MCF 10A (cell line): ENCODE data around the gene SLC1A6. TPM values are rescaled to one million over a fixed set of nuclear protein-coding genes. Genes with fewer than 3 reads are reported as not detected.

Experiments used
- BruUV-seq: library from RNA; stranded (reverse); fragments of 400-500 nt; replicated peaks from 2 replicates; lab custom pipeline; 2021; lab: Mats Ljungman, UMichigan
- CTCF ChIA-PET: fragments of 300-600 bp; sonication (Branson Sonifier 250); formaldehyde crosslinking; extraction: SDS; loops from one replicate; lab custom pipeline; 2021; ENCODE audit warnings: antibody characterized with exemption, inconsistent platforms; lab: Yijun Ruan, JAX
- POLR2A ChIA-PET: fragments of 300-600, 350-650 bp; sonication (Branson Sonifier 250); formaldehyde crosslinking; extraction: SDS; loops from one replicate; lab custom pipeline; 2020; ENCODE audit warnings: antibody characterized with exemption, inconsistent platforms; lab: Yijun Ruan, JAX
- DNase-seq: peaks from one replicate; pipeline ENCODE4 v3.0.0-alpha.2; 2018; ENCODE audit not compliant: unreplicated experiment
- H3K27ac Mint-ChIP-seq: one replicate; pipeline ENCODE4 v1.8.0; 2022; ENCODE audit warnings: mild to moderate bottlenecking, low read depth, mixed read lengths; ENCODE audit not compliant: unreplicated experiment
- H3K27me3 Mint-ChIP-seq: one replicate; pipeline ENCODE4 v1.8.0; 2022; ENCODE audit warnings: mixed read lengths; ENCODE audit not compliant: insufficient read depth, unreplicated experiment
- H3K36me3 Mint-ChIP-seq: one replicate; pipeline ENCODE4 v1.8.0; 2022; ENCODE audit warnings: mild to moderate bottlenecking, moderate library complexity, mixed read lengths; ENCODE audit not compliant: insufficient read depth, unreplicated experiment
- H3K4me1 Mint-ChIP-seq: one replicate; pipeline ENCODE4 v1.8.0; 2022; ENCODE audit warnings: mixed read lengths; ENCODE audit not compliant: insufficient read depth, unreplicated experiment
- H3K4me3 Mint-ChIP-seq: one replicate; pipeline ENCODE4 v1.8.0; 2022; ENCODE audit warnings: mild to moderate bottlenecking, moderate library complexity, mixed read lengths; ENCODE audit not compliant: unreplicated experiment
- H3K9me3 Mint-ChIP-seq: one replicate; pipeline ENCODE4 v1.8.0; 2022; ENCODE audit warnings: mixed read lengths; ENCODE audit not compliant: unreplicated experiment
- CTCF ChIP-seq: fragments of 200-600 bp; IDR thresholded peaks from one replicate; pipeline ENCODE4 v1.8.0; 2022; ENCODE audit warnings: antibody characterized with exemption, mild to moderate bottlenecking; ENCODE audit not compliant: unreplicated experiment
- intact Hi-C: fragments of 100-400 bp; cut with micrococcal nuclease; formaldehyde crosslinking; loops from 2 replicates; pipeline ENCODE4 v1.14.1; 2022
- total RNA-seq: library from RNA; stranded (reverse); gene quantifications from 2 replicates; pipeline ENCODE4 v1.2.3, GENCODE V29; 2022

Gene SLC1A6
- total RNA-seq, 1 experiment from 2014 or later = not detected

- H3K4me1 Mint-ChIP-seq = no peaks in the 10 kb centered on the region
- CTCF ChIA-PET = no interaction called here
- DNase-seq = no peak
- POLR2A ChIA-PET = interaction anchor here (0.6 kb wide), 1 partner anchor 27 kb away, joined by 3 read pairs; no protein-coding TSS in a partner anchor
- intact Hi-C loops = no loop called here
- peaks cover 26% of the 10 kb centered on the region for H3K9me3 Mint-ChIP-seq
- H3K27ac Mint-ChIP-seq = no peak overlapping the region
- TF ChIP-seq CTCF = no peak
- no TSS peak for BruUV-seq
- H3K27me3 Mint-ChIP-seq = no peaks in the 10 kb centered on the region
- H3K4me3 Mint-ChIP-seq = no peak overlapping the region
- no peaks in the 10 kb centered on the region for H3K36me3 Mint-ChIP-seq
Measured at GRCh38 chr19:14959263-14959662, 20.4 kb downstream of the SLC1A6 start.

DNA sequence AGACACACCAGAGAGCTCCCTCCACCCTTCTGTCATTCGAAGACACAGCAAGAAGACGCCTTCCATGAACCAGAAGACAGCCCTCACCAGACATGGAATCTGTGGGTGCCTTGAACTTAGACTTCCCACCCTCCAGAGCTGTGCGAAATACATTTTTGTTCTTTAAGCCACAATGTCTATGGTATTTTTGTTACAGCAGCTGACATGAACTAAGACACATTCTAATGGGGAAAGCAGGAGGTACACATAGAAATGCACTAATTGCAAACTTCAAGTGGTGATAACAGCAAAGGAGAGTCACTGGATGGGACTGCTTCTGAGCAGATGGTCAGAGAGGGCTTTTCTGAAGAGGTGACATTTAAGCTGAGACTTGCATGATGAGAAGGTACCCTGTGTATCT is 22.2 kb downstream of the SLC1A6 start:
- ChIA-PET CTCF (no interaction called here), POLR2A (no interaction called here)
- H3K4me1 Mint-ChIP-seq = no peaks in the 10 kb centered on the region
- no peak overlapping the region for H3K27ac Mint-ChIP-seq
- no peak overlapping the region for H3K4me3 Mint-ChIP-seq
- DNase-seq = no peak
- BruUV-seq = no TSS peak
- TF ChIP-seq CTCF = no peak
- H3K27me3 Mint-ChIP-seq = no peaks in the 10 kb centered on the region
- peaks cover 21% of the 10 kb centered on the region for H3K9me3 Mint-ChIP-seq
- intact Hi-C loops = no loop called here
- H3K36me3 Mint-ChIP-seq = no peaks in the 10 kb centered on the region

DNA sequence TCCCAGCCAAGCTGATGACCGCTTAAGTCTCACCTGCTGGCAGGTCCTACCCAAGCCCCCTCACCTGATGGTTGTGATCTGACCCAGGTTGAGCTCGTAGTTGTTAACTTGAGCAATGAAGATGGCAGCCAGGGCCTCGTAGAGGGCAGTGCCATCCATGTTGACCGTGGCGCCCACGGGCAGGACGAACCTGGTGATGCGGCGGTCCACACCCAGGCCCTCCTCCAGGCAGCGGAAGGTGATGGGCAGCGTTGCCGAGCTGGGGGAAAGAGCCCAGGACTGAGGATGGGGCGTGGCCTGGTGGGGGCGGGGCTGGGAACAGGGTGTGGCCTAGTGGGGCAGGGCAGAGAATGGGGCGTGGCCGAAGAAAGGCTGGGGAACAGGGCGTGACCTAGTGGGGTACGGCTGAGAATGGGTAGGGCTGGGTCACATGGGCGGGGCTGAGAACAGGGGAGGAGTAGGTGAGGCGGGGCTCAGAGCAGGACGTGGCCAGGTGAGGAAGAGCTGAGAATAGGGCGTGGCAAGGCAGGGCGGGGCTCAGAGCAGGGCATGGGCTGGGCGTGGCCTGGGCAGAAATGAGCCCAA is 25.5 kb downstream of the SLC1A6 start:
- peaks cover 21% of the 10 kb centered on the region for H3K9me3 Mint-ChIP-seq
- ChIA-PET CTCF (no interaction called here), POLR2A (no interaction called here)
- intact Hi-C loops = no loop called here
- H3K27ac Mint-ChIP-seq = no peak overlapping the region
- BruUV-seq = no TSS peak
- no peak for DNase-seq
- no peak for TF ChIP-seq CTCF
- no peak overlapping the region for H3K4me3 Mint-ChIP-seq
- no peaks in the 10 kb centered on the region for H3K27me3 Mint-ChIP-seq
- no peaks in the 10 kb centered on the region for H3K4me1 Mint-ChIP-seq
- no peaks in the 10 kb centered on the region for H3K36me3 Mint-ChIP-seq

- BruUV-seq = no TSS peak
- ChIA-PET POLR2A (no interaction called here), CTCF (interaction anchor here (0.6 kb wide), 1 partner anchor 9 kb away, joined by 7 read pairs; no protein-coding TSS in a partner anchor)
- intact Hi-C loops = no loop called here
- no peaks in the 10 kb centered on the region for H3K27me3 Mint-ChIP-seq
- no peak overlapping the region for H3K4me3 Mint-ChIP-seq
- no peak overlapping the region for H3K27ac Mint-ChIP-seq
- H3K9me3 Mint-ChIP-seq = peaks cover 20% of the 10 kb centered on the region
- no peaks in the 10 kb centered on the region for H3K36me3 Mint-ChIP-seq
- no peaks in the 10 kb centered on the region for H3K4me1 Mint-ChIP-seq
- TF ChIP-seq CTCF = no peak
- no peak for DNase-seq
Measured at GRCh38 chr19:14952767-14953166, 26.9 kb downstream of the SLC1A6 start.
